ENCODE measurements around the gene MARS2.

DNA sequence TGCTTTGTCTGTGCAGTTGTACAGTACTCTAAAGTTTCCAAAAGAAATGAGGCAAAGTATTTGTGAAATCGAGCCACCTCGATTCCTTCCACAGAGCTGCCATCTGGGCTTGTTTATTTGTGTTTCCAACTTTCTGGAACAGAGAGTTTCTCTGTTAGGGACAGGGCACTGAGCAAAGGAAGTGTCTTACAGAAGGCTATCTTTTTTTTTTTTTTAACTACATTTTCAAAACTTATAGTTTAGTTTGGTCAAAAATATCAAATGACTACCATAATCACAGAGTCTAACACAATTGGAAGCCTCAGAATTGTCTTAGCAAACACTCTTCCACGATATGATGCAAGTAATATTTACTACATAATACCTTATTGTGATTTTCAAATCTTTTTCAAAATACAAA lies 30.6 kb upstream of the MARS2 start:
- TF ChIP-seq, protein P1, sequence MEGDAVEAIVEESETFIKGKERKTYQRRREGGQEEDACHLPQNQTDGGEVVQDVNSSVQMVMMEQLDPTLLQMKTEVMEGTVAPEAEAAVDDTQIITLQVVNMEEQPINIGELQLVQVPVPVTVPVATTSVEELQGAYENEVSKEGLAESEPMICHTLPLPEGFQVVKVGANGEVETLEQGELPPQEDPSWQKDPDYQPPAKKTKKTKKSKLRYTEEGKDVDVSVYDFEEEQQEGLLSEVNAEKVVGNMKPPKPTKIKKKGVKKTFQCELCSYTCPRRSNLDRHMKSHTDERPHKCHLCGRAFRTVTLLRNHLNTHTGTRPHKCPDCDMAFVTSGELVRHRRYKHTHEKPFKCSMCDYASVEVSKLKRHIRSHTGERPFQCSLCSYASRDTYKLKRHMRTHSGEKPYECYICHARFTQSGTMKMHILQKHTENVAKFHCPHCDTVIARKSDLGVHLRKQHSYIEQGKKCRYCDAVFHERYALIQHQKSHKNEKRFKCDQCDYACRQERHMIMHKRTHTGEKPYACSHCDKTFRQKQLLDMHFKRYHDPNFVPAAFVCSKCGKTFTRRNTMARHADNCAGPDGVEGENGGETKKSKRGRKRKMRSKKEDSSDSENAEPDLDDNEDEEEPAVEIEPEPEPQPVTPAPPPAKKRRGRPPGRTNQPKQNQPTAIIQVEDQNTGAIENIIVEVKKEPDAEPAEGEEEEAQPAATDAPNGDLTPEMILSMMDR (IDR thresholded peaks at IDR 0.05) = no peak
- TF ChIP-seq POLR2A (IDR thresholded peaks at IDR 0.05) = no peak
